Measurements from ENCODE around the gene TPX2. TPM values are rescaled to one million over a fixed set of nuclear protein-coding genes. Genes with fewer than 3 reads are reported as not detected.
A peak's percentile ranks its signal among the peaks of the same experiment; 100 is the strongest.

The TPX2 gene
- total and polyA plus RNA-seq, 10 of the 15 experiments (the other 5 are each of a cell fraction or from before 2014, with no cell fraction given): 29.7 to 144 (median 89.0) TPM

- TF ChIP-seq JUNB (IDR thresholded peaks at IDR 0.05): peak; percentile 78
- TF ChIP-seq SIN3A (IDR thresholded peaks at IDR 0.05; ENCODE audit: low read depth, low read length): no peak
- no peak; the same call in 1 of the 2 replicates for TF ChIP-seq IRF4 (IDR thresholded peaks at IDR 0.05; ENCODE audit: low read depth, low read length)
- TF ChIP-seq JUND (IDR thresholded peaks at IDR 0.05; ENCODE audit: low read depth, low read length): peak; percentile 53; the same call in 1 of the 2 replicates
- TF ChIP-seq, protein P1, sequence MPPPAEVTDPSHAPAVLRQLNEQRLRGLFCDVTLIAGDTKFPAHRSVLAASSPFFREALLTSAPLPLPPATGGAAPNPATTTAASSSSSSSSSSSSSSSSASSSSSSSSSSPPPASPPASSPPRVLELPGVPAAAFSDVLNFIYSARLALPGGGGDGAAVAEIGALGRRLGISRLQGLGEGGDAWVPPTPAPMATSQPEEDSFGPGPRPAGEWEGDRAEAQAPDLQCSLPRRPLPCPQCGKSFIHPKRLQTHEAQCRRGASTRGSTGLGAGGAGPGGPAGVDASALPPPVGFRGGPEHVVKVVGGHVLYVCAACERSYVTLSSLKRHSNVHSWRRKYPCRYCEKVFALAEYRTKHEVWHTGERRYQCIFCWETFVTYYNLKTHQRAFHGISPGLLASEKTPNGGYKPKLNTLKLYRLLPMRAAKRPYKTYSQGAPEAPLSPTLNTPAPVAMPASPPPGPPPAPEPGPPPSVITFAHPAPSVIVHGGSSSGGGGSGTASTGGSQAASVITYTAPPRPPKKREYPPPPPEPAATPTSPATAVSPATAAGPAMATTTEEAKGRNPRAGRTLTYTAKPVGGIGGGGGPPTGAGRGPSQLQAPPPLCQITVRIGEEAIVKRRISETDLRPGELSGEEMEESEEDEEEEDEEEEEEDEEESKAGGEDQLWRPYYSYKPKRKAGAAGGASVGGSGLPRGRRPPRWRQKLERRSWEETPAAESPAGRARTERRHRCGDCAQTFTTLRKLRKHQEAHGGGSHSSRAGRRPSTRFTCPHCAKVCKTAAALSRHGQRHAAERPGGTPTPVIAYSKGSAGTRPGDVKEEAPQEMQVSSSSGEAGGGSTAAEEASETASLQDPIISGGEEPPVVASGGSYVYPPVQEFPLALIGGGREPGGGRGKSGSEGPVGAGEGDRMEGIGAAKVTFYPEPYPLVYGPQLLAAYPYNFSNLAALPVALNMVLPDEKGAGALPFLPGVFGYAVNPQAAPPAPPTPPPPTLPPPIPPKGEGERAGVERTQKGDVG (CRISPR knock-in tag; IDR thresholded peaks at IDR 0.05): no peak
- no peak for TF ChIP-seq LARP7 (IDR thresholded peaks at IDR 0.05)
- TF ChIP-seq ATF7 (IDR thresholded peaks at IDR 0.05; ENCODE audit: low read depth): peak; percentile 97
- no peak for TF ChIP-seq HDAC2 (IDR thresholded peaks at IDR 0.05)
- TF ChIP-seq CEBPB (IDR thresholded peaks at IDR 0.05; ENCODE audit: borderline replicate concordance in 1 of 2, low read depth in 2 of 2, low read length in 2 of 2): no peak
- TF ChIP-seq SREBF2 (IDR thresholded peaks at IDR 0.05; ENCODE audit: low read length): no peak
- no peak; a peak in 1 of 3 replicates for TF ChIP-seq EGR1 (IDR thresholded peaks at IDR 0.05; ENCODE audit: borderline replicate concordance in 1 of 2, low read depth in 2 of 2, low read length in 2 of 2)
- peak; percentile 62; the same call in 1 of the 2 replicates for TF ChIP-seq BCL11A (IDR thresholded peaks at IDR 0.05; ENCODE audit: low read depth, low read length)
- TF ChIP-seq PBX3 (IDR thresholded peaks at IDR 0.05; ENCODE audit: insufficient replicate concordance, low read depth, low read length): no peak
- TF ChIP-seq MTA3 (IDR thresholded peaks at IDR 0.05; ENCODE audit: borderline replicate concordance, low read length): no peak
- no peak for TF ChIP-seq SP1 (IDR thresholded peaks at IDR 0.05; ENCODE audit: low read depth, low read length)
- TF ChIP-seq KAT2A (conservative IDR thresholded peaks at IDR 0.05; ENCODE audit: control insufficient read depth, low read depth, low read length): no peak
- TF ChIP-seq TCF12 (IDR thresholded peaks at IDR 0.05; ENCODE audit: low read depth, low read length): peak; percentile 73
- no peak for TF ChIP-seq KDM1A (IDR thresholded peaks at IDR 0.05; ENCODE audit: borderline replicate concordance)
- 0 out of 2 replicates have a peak, but pooled peaks have one; percentile 23 for TF ChIP-seq GABPA (IDR thresholded peaks at IDR 0.05; ENCODE audit: low read depth)
Observed at GRCh38 chr20:31698803-31699718, 40.0 kb upstream of the TPX2 start (continued).
